NCI-H2227 (cell line): Measurements from ENCODE around the gene COL8A1.

Source experiments
- DNase-seq: peaks from one replicate; lab custom pipeline; 2025; ENCODE audit not compliant: unreplicated experiment; lab: John Stamatoyannopoulos, UW

COL8A1 gene

DNA sequence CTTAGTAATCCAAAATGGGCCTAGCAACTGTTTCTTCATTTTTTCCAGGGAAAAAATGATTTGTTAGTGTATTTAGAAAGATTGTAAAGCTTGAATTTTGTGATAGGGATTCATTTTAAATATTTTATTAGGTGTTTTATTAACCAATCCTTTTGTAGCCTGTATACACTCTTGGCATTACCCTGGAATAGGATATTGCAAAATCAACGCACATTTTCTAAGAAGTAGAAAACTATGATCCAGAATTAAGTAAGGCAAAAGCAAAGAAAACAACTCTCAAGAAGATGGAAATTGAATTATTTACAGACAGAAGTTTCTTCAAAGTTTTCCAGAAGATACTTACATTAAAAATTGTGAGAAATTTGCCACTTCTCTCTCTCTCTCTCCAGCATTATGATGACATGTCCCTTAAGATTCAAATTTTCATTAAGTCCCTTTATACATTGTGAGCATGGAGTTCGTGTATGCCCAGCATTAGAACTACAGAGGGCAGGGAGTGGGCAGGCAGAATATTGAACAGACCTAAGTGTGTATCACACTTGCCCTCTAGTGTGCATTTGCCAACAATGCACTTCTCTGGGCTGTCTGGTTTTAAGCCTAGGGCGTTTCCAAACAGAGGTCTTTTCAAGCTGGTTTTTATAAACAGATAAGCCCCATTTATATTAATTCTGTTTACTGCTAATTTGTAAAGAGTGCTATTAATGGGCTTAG lies 150.8 kb downstream of the COL8A1 start:
- DNase-seq: peak; percentile 14

GRCh38 chr3:99794485-99794884 lies 156.1 kb downstream of the COL8A1 start:
- DNase-seq: no peak

DNA sequence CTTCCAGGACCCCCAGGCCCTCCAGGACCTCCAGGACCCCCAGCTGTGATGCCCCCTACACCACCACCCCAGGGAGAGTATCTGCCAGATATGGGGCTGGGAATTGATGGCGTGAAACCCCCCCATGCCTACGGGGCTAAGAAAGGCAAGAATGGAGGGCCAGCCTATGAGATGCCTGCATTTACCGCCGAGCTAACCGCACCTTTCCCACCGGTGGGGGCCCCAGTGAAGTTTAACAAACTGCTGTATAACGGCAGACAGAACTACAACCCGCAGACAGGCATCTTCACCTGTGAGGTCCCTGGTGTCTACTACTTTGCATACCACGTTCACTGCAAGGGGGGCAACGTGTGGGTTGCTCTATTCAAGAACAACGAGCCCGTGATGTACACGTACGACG lies 157.2 kb downstream of the COL8A1 start:
- DNase-seq: no peak

- no peak for DNase-seq
Observed at GRCh38 chr3:99799422-99799821, 161.0 kb downstream of the COL8A1 start.

- no peak for DNase-seq
Observed at GRCh38 chr3:99803297-99803696, 164.9 kb downstream of the COL8A1 start.

DNA sequence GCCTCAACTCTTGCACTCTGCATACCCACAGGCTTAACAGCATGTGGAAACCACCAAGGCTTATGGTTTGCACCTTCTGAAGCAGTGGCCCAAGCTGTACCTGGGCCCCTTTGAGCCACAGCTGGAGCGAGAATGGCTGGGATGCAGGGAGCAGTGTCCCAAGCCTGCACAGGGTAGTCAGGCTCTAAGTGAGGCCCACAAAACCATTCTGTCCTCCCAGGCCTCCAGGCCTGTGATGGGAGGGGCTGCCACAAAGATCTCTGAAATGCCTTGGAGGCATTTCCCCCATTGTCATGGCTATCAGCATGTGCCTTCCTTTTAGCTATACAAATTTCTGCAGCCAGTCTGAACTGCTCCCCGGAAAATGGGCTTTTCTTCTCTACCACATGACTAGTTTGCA lies 166.8 kb downstream of the COL8A1 start:
- no peak for DNase-seq

DNA sequence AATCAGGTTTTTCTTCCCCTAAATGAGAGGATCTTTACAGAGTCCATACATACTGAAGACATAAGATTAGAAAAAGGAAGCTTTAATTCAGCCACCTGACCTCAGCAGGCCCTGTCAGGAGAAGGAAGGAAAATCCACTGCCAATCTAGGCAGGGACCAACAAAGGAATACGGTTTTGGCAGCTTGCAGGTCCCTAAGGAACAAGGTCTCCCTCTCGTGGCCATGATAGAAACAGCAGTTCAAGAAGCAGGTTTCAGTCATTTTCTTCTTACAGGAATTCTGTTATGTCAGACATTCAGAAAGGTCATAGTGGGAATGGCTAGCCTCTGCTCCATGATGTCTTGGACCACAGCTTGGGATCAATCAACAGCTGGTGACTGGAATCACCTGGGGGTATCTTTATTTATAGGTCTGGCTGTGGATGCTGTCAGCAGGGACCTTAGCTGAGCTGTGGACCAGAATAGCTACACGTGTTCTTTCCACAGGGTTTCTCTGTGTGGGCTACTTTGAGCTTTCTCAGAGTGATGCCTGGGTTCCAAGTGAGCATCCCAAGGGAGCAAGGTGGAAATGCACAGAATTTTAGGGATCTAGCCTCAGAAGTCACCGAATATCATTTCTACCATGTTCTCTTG lies 169.9 kb downstream of the COL8A1 start:
- DNase-seq: peak; percentile 50

DNA sequence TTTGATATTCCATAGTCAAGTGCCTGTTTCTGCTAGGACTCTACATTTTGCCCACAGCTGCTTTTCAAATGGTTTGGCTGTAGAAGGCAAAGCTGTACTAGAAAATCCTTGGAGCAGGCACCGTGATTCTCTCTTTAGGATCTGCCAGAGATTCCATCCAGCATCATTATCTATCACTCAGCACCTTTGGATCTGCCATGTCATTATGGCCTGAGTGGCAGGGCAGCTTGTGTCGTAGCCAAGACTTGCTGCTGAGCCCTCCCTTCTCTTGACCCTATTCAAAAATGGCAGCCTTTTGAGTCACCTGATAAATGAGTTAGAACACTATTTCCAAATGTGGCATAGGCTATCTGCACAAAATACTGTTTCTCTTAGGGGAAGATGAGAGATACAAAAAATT lies 171.2 kb downstream of the COL8A1 start:
- DNase-seq: no peak

GRCh38 chr3:99810403-99810802 lies 172.0 kb downstream of the COL8A1 start:
- DNase-seq: no peak

GRCh38 chr3:99817047-99817436 lies 178.6 kb downstream of the COL8A1 start:
- DNase-seq: peak; percentile 39

DNA sequence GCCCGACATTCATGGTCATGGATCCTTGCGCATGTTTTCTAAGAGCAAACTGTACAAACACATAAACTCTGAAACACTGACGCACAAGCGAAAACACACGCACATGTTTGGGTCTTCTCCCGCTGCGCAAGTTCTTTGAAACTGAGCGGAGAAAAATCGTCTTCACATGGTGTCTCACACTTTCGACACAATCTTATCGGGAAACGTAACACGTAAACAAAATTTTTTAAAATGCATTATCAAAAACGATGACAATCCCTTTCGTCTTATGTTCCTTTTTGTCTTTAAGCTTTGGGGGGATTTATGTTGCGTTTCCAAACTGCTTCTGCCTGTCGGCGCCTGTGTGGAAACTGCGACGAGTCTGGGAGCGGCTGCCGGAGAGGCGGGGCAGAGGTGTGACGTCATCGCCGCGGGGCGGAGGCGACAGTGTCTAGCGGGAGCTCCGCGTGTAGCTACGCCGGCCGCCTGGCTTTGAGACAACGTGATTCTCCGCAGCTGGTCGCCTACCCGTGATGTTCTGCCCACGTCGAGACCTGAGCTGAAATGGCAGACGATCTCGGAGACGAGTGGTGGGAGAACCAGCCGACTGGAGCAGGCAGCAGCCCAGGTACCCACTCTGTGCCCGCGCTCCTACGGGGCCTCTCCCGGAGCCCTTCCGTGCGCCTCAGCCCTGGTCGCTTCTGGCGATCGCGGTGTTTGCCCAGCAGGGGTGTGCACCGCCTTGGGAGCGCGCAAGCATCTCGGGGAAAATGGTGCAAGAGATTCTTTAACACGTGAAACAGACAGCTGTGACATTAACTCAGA lies 179.2 kb downstream of the COL8A1 start, which contains the start of gene CMSS1:
Gene CMSS1 (plus strand): TSS at position 426 of the 804 bp plus-strand sequence.
- DNase-seq: peak; percentile 89

GRCh38 chr3:99818818-99819217 lies 180.4 kb downstream of the COL8A1 start:
- no peak for DNase-seq

DNA sequence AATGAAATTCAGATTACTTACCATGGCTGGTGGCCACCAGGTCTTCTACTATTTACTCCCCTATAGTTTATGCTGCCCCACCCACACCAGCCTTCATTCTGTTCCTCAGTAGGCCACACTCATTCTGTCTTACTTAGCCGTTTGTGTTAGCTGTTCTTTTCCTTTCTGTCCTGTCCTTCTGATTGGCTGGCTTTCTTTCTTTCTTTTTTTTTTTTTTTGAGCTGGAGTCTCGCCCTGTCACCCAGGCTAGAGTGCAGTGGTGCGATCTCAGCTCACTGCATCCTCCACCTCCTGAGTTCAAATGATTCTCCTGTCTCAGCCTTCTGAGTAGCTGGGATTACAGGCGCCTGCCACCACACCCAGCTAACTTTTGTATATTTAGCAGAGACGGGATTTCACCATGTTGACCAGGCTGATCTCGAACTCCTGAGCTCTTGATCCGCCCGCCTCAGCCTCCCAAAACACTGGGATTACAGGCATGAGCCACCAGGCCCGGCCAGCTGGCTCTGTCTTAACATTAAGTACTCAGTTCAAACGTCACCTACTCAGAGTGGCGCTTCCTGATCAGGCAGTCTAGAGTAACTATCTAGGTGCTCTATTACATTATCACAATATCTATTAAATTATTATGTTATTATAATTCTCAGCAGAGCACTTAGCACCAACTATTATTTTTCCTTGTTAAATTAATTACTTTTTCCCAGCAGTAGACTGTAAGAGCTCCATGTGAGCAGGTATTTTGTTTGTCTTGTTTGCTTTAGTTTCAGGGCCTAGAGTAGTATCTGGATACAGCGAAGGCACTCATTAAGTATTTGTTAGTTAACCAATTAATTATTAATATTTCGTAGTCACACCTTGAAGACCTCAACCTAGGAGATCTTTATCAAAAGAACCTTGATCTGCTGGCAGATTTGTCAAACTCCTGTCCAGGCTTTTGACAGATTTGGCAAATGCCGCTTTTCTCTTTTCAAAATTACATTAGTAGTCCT lies 185.6 kb downstream of the COL8A1 start:
- no peak for DNase-seq

GRCh38 chr3:99825004-99825640 lies 186.7 kb downstream of the COL8A1 start:
- DNase-seq: no peak

GRCh38 chr3:99829844-99830243 lies 191.4 kb downstream of the COL8A1 start:
- no peak for DNase-seq

DNA sequence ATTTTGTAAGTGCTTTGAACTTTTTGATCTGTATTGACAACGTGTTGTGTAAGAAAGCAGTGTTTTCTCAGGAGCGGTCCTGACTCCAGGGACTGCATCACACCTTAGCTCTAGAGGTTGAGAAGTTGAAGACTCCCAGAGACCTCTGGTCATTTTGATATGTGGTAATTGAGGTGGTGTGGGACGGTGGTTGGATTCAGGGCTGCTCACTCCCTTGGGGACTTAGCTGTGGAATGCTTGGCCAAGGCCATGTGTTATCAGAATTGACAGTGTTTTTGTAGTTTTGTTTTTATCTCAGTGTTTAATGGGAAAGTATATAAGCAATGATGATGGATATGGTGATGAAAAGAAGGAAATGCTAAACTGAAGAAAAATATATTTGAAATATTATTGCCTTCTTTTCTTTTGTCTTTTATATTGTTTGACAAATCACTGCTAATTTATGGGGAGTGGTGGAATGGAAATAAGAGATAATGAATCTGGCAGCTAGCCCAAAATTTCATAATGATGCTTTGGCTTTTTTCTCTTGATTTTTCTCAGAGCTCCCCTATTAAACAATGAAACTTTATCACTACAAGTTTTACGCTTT lies 195.3 kb downstream of the COL8A1 start:
- DNase-seq: no peak

DNA sequence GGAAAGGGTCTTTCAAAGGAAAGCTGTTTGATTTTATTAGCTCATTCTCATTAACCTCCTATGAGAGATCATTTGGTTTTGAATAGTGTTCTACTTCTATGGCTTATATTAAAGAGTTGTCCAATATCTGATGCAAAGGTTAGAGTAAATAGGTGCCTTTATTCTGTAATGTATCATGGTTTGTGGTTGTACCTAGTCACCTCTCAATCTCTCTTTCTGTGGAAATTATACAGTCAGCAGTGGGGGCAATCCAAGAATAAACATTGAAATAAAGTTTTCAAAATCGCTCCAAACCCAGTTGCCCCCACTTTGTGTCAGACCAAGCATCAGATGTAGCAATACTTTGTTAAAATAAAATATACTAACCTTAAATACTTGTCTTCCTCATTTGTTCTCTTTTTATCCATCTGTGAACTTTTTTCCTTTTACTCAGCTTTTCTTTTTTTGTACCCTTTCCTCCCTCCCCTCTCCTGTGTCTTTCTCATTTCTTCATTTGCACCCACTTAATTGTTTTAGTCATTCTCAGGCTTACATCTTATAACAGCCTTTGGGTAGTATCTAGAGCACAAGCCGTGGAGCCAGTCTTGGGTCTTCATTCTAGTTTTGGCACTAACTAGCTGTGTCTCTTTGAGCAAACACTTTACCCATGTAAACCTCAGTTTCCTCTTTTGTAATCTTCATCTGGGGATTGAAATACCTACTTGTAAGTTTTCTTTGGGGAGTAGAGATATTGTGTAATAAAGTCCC lies 196.0 kb downstream of the COL8A1 start:
- DNase-seq: no peak

GRCh38 chr3:99836681-99837080 lies 198.3 kb downstream of the COL8A1 start:
- DNase-seq: no peak

GRCh38 chr3:99837715-99838114 lies 199.3 kb downstream of the COL8A1 start:
- no peak for DNase-seq
